HuH-7.5 (cell line): ENCODE measurements around the gene MRTFA.
"Not testable (repeated sequence)": the region's sequence is repeated elsewhere in the genome, so short reads cannot be mapped to it uniquely, and the experiment has no call there.

ENCODE experiments used
- DNase-seq: peaks from one replicate; pipeline ENCODE4 v3.0.0; 2011; ENCODE audit warnings: low spot score

Gene MRTFA

DNA sequence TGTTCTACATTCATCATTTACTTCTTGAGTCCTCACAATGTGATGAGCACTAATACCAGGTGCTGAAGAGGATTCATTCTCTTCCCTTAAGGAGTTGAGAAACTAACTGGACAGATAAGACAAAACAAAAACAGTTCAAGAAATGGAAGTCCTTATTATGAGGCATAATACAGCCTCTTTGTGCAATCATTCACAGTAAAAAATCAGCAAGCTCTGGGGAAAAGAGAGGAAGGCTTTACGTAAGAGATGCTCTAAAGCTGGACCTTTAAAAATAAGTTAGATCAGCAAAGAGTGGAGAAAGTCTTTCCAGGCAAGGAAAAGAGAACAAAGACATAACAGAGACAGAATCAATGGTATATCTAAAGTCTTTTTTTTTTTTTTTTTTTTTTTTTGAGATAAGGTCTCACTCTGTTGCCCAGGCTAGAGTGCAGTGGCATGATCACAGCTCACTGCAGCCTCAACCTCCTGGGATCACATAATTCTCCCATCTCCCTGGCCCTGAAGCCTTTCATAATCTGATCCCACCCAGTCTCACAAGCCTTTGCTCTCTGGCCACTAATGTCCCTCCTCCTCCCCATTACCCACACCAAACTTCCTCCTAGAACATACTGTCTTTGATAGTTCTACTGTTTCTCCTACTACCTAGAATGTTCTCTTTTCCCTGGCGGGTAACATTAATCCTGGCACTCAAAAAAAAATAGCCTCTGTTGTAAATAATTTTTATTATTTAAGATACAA, 40.9 kb downstream of the MRTFA start:
- no peak for DNase-seq

DNA sequence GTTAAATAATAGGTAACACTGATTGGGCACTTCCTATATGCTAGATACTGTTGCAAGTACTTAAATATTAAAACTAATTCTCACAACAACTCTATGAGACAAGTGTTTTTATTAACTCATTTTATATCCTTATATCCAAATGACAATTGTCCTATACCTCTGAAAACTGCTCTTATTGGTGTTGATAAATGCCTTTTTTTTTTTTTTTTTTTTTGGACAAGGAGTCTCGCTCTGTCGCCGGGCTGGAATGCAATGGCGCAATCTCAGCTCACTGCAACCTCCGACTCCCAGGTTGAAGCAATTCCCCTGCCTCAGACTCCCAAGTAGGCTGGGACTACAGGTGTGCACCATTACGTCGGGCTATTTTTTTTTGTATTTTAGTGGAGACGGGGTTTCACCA, 41.6 kb downstream of the MRTFA start:
- DNase-seq, result no peak

DNA sequence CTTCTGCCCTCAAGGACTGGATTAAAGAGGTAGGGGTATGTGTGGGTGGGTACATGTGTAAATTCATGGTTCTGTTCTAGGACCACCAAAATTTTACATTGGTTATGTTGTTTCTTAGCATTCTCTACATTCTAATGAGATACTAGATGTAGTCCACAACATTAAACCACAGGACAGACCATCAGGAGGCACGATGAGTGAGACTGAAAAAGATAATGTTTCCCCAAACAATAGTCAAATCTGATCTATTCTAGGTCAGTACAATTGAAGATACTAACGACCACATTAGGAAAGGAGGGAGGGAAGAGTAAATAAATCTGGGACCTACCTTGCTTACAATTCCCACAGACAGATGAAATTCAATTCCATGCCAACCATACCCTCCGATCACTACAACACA, 42.2 kb downstream of the MRTFA start:
- no peak for DNase-seq

GRCh38 chr22:40593460-40594273, 42.9 kb downstream of the MRTFA start:
- DNase-seq, result no peak

DNA sequence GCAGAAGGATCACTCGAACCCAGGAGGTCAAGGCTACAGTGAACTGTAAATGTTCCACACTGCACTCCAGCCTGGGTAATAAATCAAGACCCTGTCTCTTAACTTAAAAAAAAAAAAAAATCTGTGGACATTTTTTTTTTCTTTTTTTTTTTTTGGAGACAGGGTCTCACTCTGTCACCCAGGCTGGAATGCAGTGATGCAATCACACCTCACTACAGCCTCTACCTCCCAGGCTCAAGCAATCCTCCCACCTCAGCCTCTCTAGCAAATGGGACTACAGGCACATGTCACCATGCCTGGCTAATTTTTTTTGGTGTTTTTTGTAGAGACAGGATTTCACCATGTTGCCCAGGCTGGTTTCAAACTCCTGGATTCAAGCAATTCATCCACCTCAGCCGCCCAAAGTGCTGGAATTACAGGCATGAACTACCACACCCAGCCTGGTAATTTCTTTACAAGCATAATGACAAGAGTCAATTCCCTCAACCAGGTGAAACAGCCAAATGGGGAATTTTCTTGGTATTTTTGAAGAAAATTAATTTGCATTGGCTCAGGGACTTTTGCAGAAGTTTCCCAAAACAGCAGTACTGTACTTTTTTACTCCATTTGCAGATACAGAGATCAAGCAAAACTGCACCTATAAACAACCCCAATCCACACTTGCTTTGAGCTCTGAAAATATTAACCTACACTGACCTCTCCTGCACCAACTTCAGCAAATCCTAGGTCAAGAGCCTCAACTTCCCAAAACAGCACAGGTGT, 44.0 kb downstream of the MRTFA start:
- no peak for DNase-seq

GRCh38 chr22:40588726-40589125, 47.8 kb downstream of the MRTFA start:
- DNase-seq, result no peak

DNA sequence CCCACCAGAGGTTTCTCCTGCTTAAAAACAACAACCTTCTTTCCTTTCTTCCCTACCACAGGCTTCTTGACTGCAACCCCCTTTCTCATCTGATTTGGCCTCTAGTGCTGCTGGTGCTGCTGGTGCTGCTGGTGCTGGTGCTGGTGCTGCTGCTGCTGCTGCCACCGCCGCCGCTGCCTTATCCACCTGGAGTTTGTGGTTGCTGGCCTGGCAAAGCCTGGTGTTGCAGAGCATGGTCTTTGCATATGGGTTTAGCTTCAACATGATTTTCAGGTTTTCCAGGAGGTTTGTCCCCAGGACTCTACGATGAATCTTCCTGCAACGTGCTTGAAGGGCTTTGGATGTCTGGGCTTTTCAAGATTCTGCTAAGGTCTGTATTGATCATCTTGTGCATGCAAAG, 49.7 kb downstream of the MRTFA start:
- no peak for DNase-seq

- no peak for DNase-seq
Observed at GRCh38 chr22:40585310-40585751, 51.2 kb downstream of the MRTFA start.

GRCh38 chr22:40584766-40585165, 51.8 kb downstream of the MRTFA start:
- DNase-seq, result not testable (repeated sequence)

GRCh38 chr22:40583053-40583741, 53.3 kb downstream of the MRTFA start:
- no peak for DNase-seq

DNA sequence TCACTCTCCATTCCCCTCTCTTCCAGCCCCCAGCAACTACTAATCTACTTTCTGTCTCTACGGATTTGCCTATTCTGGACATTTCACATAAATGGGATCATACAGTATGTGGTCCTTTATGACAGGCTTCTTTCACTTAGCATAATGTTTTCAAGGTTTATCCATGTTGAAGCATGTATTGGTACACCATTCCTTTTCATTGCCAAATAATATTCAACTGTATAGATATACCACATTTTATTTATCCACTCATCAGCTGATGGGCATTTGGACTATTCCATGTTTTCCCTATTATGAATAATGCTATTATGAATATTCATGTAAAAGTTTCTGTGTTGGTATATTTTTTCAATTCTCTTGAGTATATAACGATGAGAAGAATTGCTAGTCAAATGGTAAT, 54.5 kb downstream of the MRTFA start:
- DNase-seq, result no peak

DNA sequence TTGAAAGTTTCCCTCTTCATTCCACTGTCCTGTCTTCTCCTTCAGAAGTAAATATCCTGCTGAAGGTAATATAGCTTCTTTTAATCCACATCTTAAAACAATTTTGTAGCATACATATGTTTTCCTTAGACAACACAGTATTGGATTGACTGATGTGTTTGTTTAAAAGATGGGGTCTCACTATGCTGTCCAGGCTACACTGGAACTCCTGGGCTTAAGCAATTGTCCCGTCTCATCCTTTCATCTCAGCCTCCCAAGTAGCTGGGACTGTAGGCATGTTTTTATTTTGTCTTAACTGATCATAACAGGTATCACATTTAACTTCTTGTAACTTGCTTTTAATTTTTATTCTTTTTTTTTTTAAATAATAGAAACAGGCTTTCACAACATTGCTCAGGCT, 55.9 kb downstream of the MRTFA start:
- DNase-seq, result no peak

DNA sequence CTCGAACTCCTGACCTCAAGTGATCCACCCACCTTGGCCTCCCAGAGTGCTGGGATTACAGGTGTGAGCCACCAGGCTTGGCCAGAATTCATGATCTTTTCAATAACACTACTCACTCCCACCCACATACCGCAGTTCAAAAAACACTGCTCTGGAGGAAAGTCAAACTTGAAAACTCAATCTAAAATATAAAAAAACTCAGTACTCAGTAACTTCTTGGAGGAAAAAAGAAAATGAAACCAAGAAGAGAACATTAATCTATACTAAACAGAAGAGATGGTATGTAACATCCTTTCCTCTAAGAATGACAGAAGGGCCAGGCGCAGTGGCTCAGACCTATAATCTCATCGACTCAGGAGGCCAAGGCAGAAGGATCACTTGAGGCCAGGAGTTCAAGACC, 58.3 kb downstream of the MRTFA start:
- no peak for DNase-seq

GRCh38 chr22:40572976-40573375, 63.5 kb downstream of the MRTFA start:
- no peak for DNase-seq

DNA sequence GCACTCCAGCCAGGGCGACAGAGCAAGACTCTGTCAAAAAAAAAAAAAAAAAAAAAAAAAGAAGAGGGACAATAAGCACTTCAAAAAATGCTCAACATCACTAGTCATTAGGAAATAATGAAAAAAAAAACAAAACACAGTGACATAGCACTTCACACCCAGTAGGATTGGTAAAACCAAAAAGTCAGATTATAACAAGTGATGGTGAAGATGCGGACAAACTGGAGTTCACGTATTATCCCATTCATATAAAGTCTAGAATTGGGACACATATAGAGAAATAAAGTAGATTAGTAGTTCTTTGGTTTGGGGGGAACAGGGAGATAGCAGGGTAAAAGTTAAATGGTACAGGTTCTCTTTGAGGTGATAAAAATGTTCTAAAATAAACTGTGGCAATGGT, 64.6 kb downstream of the MRTFA start:
- no peak for DNase-seq

DNA sequence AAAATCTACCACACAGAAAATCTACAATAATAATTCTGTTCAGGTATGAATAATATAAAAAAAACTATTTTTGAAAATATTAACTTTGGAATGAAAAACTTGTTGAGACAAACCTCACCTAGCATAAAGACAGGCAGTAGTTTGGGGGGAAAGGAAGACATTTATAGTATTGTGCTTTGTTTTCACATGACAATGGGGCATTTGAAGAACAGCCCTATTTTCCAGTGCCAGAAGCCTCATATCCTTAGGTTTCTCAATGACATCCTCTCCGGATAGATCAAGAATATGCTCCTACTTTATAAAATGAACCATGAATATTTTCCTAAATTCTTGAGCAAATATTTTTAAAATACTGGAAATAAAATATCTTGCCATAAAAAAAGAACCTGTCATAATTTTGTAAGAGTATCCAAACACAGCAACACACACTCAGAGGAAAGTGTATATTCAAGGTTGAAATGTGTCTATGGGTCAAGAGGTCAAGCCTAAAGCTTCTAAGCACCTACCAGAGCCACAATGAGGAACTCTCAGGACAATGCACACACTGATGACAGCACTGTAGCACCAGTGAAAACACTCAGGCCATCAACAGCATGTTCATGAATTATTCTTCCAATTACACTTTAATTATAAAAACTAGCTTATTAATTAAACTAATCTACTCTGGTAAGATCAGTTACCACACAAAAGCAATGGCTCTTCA, 68.7 kb downstream of the MRTFA start:
- no peak for DNase-seq

GRCh38 chr22:40567106-40567505, 69.4 kb downstream of the MRTFA start:
- no peak for DNase-seq

DNA sequence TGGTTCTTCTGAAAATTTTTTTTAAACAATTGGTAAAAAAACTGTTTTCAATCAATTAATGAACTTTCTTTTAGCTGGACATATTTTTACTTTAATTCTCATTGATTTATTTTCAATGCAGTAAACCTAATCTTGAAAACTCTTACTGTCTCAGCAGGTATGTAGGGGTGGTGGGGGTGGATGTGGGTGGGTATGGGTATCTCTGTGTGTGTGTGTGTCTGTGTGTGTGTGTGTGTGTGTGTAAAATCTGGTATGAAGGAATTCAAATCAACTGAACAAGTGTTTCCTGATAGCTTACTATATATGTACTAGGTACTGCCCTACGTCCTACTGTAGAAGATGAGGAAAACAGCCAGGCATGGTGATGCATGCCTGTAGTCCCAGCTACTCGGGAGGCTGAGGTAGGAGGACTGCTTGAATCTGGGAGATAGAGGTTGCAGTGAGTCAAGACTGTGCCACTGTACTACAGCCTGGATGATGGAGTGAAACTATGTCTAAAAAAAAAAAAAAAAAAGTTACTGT, 75.5 kb downstream of the MRTFA start:
- no peak for DNase-seq

GRCh38 chr22:40560551-40560950, 76.0 kb downstream of the MRTFA start:
- no peak for DNase-seq

DNA sequence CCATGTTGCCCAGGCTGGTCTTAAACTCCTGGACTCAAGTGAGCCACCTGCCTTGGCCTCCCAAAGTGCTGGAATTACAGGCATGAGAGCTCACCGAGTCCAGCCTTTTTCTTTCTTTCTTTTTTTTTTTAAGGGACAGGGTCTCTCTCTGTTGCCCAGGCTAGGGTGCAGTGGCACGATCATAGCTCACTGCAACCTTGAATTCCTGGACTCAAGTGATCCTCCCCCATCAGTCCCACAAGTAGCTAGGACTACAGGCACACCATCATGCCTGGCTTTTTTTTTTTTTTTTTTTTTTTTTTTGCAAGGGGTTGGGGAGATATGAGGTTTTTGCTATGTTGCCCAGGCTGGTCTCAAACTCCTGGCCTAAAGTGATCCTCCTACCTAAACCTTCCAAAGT, 78.5 kb downstream of the MRTFA start:
- DNase-seq, result no peak

GRCh38 chr22:40556641-40557040, 79.9 kb downstream of the MRTFA start:
- DNase-seq, result no peak
